PC-3 (cell line): ENCODE data around the gene KISS1R.

Experiments used
- CTCF ChIP-seq: fragments of 300-600 bp; sonication (generic); conservative IDR thresholded peaks from 2 replicates; pipeline ENCODE4 v1.5.1; 2017; ENCODE audit warnings: antibody characterized with exemption, low read depth, mild to moderate bottlenecking, low read length
- EZH2phosphoT487 ChIP-seq: fragments of 300-600 bp; sonication (generic); IDR thresholded peaks from 2 replicates; pipeline ENCODE4 v1.6.1; 2018; ENCODE audit warnings: mild to moderate bottlenecking, antibody characterized with exemption, low read length, borderline replicate concordance

GRCh38 chr19:906480-906879 lies 10.7 kb upstream of the KISS1R start:
- TF ChIP-seq CTCF, result no peak
- TF ChIP-seq EZH2phosphoT487, result no peak
